COLO829 (cell line): ENCODE data around the gene PLA2G3.

ENCODE experiments used
- DNase-seq: peaks from one replicate; pipeline ENCODE4 v3.0.0; 2012; ENCODE audit warnings: low spot score

The PLA2G3 gene

GRCh38 chr22:31148488-31148887 is 8.2 kb upstream of the PLA2G3 start:
- no peak for DNase-seq

GRCh38 chr22:31144223-31144622 is 3.9 kb upstream of the PLA2G3 start:
- DNase-seq = no peak

DNA sequence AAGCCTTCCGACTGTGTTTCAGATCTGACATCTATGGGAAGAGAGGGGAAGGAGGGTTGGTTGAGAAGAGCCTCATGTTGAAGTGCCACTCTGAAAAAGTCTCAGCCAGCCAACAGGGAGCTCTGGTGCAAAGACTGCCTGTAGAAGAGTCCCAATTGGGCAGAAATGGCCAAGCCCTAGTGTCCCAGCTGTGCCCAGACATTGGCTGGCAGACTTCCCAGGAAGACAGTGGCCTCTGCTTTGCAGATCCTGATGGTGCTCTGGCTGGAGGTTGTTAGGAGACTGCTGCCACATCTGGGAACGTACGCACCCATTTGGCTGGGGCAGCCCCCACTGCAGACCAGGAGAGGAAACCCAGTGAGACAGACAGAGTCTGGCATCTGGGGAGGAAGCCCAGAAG is 3.2 kb upstream of the PLA2G3 start:
- DNase-seq = no peak

- DNase-seq = no peak
Measured at GRCh38 chr22:31143038-31143437, 2.7 kb upstream of the PLA2G3 start.

DNA sequence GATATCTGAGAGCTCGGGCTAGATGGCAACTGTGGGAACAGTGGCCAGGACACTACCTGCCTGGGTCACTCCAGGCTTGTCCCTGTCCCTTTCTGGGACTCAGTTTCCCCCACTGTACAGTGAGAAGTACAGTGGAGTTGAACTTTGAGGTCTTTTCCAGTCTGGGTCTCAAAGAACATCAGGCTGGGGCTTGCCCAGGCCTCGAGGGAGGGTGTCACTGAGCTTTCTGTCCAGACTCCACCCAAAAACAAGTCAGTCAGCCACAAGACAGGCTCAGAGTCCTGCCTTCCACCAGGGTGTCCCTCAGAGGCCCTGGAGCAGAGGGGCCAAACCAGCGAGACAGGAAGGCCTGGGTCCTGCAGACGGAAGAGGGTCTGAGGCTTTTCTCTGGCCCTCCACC is 2.0 kb upstream of the PLA2G3 start:
- no peak for DNase-seq

DNA sequence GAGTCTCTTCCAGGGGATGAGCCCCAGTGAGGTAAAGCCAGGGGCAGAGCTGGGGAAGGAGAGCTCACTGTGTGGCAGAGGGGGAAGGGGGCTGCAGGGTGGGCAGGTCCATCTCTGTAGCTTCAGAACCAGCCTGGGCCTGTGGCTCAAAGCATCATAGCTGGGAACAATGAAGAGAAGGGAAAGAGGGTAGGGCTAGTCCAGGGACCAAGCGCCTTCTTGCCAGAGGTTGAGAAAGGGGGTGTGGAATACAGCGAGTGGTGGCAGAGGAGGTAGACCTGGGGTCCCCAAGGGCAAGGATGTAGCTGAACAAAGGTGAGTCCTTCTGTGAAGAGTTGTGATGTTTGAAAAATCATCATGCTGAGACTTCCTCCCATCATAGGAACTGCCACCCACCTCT is 1.2 kb upstream of the PLA2G3 start:
- DNase-seq = no peak

DNA sequence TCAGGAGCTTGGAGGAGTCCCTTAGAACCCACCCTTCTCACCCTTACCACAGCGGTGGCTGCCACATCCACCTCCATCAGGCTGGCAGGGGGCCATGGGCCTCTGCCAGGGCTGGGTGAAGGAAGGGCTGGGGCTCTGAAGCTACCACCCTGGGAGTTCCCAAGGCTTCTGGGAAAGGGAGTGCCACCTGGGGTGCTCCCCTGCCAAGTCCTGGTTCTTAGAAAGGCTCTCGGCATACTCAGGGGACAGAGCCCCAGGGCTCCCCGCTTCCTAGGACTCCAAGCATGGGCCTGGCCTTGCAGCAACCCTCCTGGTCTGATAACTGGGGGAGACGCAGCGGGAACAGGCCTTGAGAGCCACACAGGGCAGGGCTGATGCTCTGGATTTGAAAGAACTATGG is 438 bp upstream of the PLA2G3 start:
- DNase-seq = no peak

DNA sequence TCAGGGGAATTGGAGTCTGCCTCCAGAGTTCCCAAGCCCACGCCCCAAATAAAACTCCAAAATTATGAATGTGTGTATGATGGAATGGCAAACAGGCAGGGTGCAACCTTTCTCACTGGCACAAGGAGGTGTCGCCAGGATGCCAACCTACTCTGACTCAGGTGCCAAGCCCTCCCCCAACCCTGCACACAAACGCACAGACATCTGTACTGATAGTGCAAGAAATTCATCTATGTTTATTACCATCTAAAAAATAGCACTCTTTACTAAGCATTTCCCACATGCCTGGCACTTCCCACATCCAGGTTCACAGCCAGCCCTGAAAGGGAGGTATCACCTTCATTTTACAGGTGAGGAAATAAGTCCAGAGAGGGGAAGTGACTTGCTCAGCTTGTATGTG is 1.2 kb downstream of the PLA2G3 start:
- no peak for DNase-seq

DNA sequence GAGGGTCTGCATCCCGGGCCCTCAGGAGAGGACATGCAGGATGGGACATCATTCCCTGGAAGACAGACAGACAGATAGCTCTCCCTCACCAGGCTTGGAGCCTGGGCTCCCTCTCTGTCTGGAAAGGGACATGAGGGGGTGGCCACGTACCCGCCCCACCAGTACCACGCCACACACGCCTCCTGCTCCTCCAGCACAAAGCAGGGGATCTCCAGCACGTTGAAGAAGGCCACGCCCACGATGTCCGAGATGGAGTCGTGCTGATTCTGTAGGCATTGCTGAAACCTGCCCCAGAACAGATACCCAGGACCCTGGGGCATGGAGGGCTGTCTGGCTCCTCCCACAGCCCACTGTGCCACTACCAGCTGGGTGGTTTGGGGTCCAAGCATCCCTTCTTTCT is 2.2 kb downstream of the PLA2G3 start:
- DNase-seq = no peak

DNA sequence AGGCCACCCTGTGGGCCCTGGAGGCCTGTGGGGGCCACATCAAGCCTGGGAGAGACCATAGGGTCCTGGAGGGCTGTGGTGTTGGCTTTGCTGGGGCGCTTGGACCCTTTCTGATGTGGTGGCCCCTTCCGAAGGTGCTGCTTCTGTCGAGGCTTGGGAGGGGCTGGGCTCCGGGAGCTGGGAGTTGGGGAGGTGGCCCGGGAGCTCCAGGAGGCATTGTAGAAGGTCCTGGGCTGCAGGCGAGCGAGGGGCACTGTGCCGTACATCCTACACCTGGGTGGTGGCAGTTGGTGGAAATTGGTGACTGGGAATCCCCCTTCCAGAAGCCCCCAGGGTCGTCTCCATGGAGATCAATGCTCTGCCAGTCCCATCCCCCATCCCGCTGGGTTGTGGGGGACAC is 2.6 kb downstream of the PLA2G3 start:
- no peak for DNase-seq

- no peak for DNase-seq
Measured at GRCh38 chr22:31136711-31137110, 3.6 kb downstream of the PLA2G3 start.

- DNase-seq = no peak
Measured at GRCh38 chr22:31136155-31136554, 4.2 kb downstream of the PLA2G3 start.

DNA sequence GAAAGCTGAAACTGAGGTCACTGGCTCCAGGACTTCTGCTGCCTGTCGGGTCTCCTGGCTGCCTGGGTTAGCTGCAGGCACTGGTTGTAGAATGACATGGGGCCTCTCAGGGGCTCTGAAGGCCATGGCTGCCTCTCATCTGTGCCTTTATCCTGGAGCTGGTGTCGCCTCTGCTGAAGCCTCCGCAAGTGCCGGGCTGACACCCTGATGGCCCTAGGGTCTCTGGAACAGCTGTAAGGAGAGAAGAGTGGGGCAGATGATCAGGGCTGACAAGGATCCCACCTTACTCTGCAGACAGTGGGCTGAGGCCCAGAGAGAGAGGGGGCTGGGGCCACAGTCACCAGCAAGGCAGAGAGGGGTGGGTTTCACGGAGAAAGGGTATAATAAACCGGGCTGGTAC is 4.6 kb downstream of the PLA2G3 start:
- DNase-seq = no peak

GRCh38 chr22:31134688-31135087 is 5.6 kb downstream of the PLA2G3 start:
- no peak for DNase-seq

DNA sequence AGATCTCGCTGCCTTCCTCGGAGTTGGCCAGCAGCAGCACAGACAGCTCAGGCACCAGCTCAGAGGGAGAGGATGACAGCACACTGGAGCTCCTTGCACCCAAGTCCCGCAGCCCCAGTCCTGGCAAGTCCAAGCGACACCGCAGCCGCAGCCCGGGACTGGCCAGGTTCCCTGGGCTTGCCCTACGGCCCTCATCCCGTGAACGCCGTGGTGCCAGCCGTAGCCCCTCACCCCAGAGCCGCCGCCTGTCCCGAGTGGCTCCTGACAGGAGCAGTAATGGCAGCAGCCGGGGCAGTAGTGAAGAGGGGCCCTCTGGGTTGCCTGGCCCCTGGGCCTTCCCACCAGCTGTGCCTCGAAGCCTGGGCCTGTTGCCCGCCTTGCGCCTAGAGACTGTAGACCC is 6.4 kb downstream of the PLA2G3 start:
- DNase-seq = no peak

DNA sequence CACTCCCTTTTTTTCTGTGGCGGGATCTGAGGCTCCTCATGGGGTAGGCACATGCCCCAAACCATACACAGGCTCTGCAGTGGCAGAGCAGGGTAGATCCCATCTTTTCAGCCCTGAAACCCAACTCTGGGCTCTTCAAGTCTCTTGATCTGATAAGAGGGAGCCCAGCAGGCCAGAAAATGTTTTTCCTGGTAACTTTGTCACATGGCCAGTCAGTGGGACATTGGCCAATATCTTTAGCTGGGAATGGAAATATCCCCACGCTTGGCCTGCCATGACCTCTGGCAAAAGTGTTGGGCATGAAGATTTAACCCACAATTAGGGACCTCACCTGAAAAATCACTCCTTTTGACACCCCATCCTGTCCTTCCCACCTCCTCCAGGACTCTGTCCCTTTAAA is 9.4 kb downstream of the PLA2G3 start:
- DNase-seq = no peak

DNA sequence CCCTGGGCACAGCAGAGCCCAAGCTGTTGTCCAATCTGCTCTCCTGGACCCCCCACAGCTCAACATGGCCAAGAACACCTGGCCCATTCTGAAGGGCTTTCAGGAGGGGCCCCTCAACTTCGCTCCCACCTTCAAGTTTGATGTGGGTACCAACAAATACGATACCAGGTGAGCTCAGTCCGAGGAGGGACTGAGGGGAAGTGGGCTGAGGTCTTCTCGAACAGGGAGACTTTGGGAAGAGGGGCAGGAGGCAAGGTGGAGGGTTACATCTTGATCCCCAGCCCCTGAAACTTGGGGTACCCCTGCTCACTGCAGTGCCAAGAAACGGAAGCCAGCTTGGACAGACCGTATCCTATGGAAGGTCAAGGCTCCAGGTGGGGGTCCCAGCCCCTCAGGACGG is 12.2 kb downstream of the PLA2G3 start:
- DNase-seq = no peak

DNA sequence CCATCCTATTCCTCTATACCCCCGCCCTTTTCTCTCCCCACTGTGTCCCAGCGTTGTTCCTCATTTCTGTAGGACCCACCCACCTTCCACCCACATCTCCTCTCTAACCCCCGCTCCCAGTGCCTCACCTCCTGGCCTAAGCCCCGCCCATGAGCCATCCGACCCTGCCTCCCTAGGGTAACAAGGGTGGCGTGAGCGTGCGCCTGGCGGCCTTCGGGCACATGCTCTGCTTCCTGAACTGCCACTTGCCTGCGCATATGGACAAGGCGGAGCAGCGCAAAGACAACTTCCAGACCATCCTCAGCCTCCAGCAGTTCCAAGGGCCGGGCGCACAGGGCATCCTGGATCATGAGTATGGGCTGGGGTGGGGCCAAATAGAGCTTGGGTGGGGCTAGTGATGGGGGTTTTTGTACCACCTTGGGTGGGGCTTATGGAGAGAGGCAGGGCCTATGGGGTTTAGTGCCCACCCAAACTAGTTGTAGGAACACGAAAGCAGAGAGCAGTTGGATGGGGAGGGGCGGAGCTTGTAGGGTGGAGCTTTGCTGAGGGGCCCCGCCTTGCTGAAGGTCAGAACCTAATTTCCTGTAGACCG is 13.0 kb downstream of the PLA2G3 start:
- DNase-seq = no peak

DNA sequence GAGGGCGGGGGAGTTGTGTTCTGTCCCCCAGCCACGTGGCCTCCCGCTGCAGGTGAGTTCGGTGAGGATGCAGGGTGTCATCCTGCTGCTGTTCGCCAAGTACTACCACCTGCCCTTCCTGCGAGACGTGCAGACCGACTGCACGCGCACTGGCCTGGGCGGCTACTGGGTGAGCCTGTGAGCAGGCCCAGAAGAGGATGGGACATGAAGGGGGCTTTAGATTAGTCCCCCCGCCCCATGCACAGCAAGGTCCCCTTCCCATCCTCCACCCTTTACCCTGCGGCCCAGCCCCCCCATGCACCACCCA is 13.5 kb downstream of the PLA2G3 start:
- no peak for DNase-seq

DNA sequence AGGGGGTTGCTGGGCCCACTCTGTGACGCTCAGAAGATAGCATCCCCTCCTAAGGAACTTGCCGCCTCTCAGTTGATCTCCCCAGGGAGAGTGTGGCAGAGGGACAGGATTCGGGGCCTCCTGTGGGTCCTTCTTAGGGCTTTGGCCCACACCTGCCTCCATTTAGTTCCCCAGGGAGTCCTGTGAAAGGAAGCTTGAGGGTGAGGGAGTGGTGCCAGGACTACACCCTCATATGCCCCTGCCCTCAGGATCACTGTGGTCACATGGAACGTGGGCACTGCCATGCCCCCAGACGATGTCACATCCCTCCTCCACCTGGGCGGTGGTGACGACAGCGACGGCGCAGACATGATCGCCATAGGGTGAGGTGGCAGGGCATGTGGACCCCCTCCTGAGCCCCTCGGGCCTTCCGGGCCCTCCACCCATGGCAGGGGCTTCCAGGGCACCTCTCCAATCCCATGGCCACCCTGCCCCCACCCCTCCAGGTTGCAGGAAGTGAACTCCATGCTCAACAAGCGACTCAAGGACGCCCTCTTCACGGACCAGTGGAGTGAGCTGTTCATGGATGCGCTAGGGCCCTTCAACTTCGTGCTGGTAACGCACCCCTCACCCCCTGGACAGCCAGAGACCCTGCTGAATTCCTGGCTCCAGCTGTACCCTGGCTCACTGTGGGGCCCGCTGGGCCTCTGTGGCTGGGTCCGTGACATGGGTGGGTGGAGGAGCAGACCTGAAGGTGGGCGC is 14.0 kb downstream of the PLA2G3 start:
- no peak for DNase-seq

- DNase-seq = no peak
Measured at GRCh38 chr22:31125521-31126117, 14.7 kb downstream of the PLA2G3 start.

DNA sequence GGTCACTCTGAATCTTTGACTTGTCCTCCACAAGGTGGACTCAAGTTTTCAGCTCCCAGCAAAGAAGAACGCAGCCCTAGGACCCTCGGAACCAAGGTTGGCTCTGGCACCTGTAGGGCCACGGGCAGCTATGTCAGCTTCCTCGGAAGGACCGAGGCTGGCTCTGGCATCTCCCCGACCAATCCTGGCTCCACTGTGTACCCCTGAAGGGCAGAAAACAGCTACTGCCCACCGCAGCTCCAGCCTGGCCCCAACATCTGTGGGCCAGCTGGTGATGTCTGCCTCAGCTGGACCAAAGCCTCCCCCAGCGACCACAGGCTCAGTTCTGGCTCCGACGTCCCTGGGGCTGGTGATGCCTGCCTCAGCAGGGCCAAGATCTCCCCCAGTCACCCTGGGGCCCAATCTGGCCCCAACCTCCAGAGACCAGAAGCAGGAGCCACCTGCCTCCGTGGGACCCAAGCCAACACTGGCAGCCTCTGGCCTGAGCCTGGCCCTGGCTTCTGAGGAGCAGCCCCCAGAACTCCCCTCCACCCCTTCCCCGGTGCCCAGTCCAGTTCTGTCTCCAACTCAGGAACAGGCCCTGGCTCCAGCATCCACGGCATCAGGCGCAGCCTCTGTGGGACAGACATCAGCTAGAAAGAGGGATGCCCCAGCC is 15.4 kb downstream of the PLA2G3 start:
- no peak for DNase-seq

DNA sequence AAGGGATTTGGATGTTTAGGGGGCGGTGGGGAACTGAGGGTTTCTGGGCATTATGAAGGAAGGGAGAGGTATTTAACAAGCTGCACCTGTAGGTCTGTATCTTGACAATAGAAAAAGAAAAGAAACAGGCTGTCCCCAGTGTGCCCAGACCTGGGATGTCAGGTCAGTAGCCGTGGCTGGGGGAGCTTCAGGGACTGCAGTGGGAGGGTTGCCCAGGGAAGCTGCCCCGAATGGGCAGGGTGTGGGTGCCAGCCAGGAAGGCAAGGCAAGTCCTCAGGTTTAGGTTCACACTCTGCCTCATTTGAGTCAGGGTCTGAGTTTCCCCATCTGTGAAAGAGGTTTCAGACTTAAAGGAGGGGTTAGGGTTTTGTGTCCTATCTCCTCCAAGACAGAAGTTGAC is 16.0 kb downstream of the PLA2G3 start:
- no peak for DNase-seq

DNA sequence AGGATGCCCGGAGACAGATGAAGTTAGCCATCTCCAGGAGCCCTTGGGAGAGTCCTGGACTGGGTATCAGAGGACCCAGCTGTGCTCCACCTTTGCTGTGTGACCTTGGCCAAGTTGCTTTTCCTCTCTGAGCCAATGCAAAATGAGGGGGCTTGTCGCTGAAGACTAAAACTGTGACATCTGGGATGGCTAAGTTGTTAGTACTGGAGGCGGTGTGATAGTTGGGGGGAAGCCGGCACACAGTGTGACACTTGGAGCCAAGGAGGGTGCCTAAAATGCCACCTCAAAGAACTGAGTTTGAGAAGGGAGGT is 17.1 kb downstream of the PLA2G3 start:
- no peak for DNase-seq
